Measurements from ENCODE around the gene EIF1AY.

The EIF1AY gene

GRCh38 chrY:20575531-20576121 is at the start of gene EIF1AY:
Gene EIF1AY, plus strand, starts transcription at chrY:20575776. Its CDS starts 96 bp downstream, at chrY:20575872.
- H3K9me3 ChIP-seq (ENCODE audit: severe bottlenecking) = no peaks in the 10 kb centered on the region
- DNase-seq = no peak
- no peak within 1 kb of the TSS for H3K4me3 ChIP-seq (ENCODE audit: low read depth, low read length)
- no peak for TF ChIP-seq CTCF (IDR thresholded peaks at IDR 0.05; ENCODE audit: low read depth, low read length)
- no peaks in the 10 kb centered on the region for H3K27me3 ChIP-seq (ENCODE audit: insufficient read depth, low read depth, severe bottlenecking)
- no peaks in the 10 kb centered on the region for H3K36me3 ChIP-seq
- H3K27ac ChIP-seq = no peak within 1 kb of the TSS

GRCh38 chrY:20528435-20528834 is 47.1 kb upstream of the EIF1AY start:
- H3K27me3 ChIP-seq (ENCODE audit: insufficient read depth, low read depth, severe bottlenecking) = no peaks in the 10 kb centered on the region
- no peak overlapping the region for H3K27ac ChIP-seq
- no peak for TF ChIP-seq CTCF (IDR thresholded peaks at IDR 0.05; ENCODE audit: low read depth, low read length)
- no peak overlapping the region for H3K4me3 ChIP-seq (ENCODE audit: low read depth, low read length)
- no peak for DNase-seq
- no peaks in the 10 kb centered on the region for H3K36me3 ChIP-seq
- no peaks in the 10 kb centered on the region for H3K9me3 ChIP-seq (ENCODE audit: severe bottlenecking)

- H3K27ac ChIP-seq = no peak overlapping the region
Measured at GRCh38 chrY:20538186-20538585, 37.4 kb upstream of the EIF1AY start.

GRCh38 chrY:20538933-20539332 is 36.6 kb upstream of the EIF1AY start:
- Histone ChIP-seq H3K27me3 (ENCODE audit: insufficient read depth, low read depth, severe bottlenecking) (no peaks in the 10 kb centered on the region), H3K4me3 (ENCODE audit: low read depth, low read length) (no peak overlapping the region), H3K36me3 (no peaks in the 10 kb centered on the region), H3K27ac (no peak overlapping the region), H3K9me3 (ENCODE audit: severe bottlenecking) (no peaks in the 10 kb centered on the region)
- DNase-seq = no peak
- TF ChIP-seq CTCF (IDR thresholded peaks at IDR 0.05; ENCODE audit: low read depth, low read length) = no peak

More at GRCh38 chrY:20538186-20538585, 37.4 kb upstream of the EIF1AY start:
- TF ChIP-seq CTCF (IDR thresholded peaks at IDR 0.05; ENCODE audit: low read depth, low read length) = no peak
- DNase-seq = no peak
- Histone ChIP-seq H3K9me3 (ENCODE audit: severe bottlenecking) (no peaks in the 10 kb centered on the region), H3K4me3 (ENCODE audit: low read depth, low read length) (no peak overlapping the region), H3K36me3 (no peaks in the 10 kb centered on the region), H3K27me3 (ENCODE audit: insufficient read depth, low read depth, severe bottlenecking) (no peaks in the 10 kb centered on the region)

- DNase-seq = no peak
- Histone ChIP-seq H3K27ac (no peak overlapping the region), H3K36me3 (no peaks in the 10 kb centered on the region), H3K9me3 (ENCODE audit: severe bottlenecking) (no peaks in the 10 kb centered on the region), H3K4me3 (ENCODE audit: low read depth, low read length) (no peak overlapping the region), H3K27me3 (ENCODE audit: insufficient read depth, low read depth, severe bottlenecking) (no peaks in the 10 kb centered on the region)
- TF ChIP-seq CTCF (IDR thresholded peaks at IDR 0.05; ENCODE audit: low read depth, low read length) = no peak
Measured at GRCh38 chrY:20544451-20544960, 31.1 kb upstream of the EIF1AY start.

- Histone ChIP-seq H3K27ac (no peak overlapping the region), H3K36me3 (no peaks in the 10 kb centered on the region), H3K9me3 (ENCODE audit: severe bottlenecking) (no peaks in the 10 kb centered on the region), H3K27me3 (ENCODE audit: insufficient read depth, low read depth, severe bottlenecking) (no peaks in the 10 kb centered on the region), H3K4me3 (ENCODE audit: low read depth, low read length) (no peak overlapping the region)
- DNase-seq = no peak
- no peak for TF ChIP-seq CTCF (IDR thresholded peaks at IDR 0.05; ENCODE audit: low read depth, low read length)
Measured at GRCh38 chrY:20546071-20546470, 29.5 kb upstream of the EIF1AY start.

Data from WERI-Rb-1 (cell line).